GM12878 (cell line): ENCODE measurements around the gene TDRD10. TPM values are rescaled to one million over a fixed set of nuclear protein-coding genes. Genes with fewer than 3 reads are reported as not detected.

Source experiments
- ATAC-seq: fragments of 200-7000 bp; cut with Tn5 transposase; 3 replicates; pipeline ENCODE4 v1.9.1; 2020; ENCODE audit warnings: mild to moderate bottlenecking, moderate library complexity
- BruUV-seq: library from RNA; stranded (reverse); fragments of 400-500 nt; replicated peaks from 2 replicates; lab custom pipeline; 2021; lab: Mats Ljungman, UMichigan
- CTCF ChIA-PET: fragments of 300-600 bp; sonication (Branson Sonifier 250); formaldehyde crosslinking; extraction: SDS; loops from one replicate; lab custom pipeline; 2021; ENCODE audit warnings: inconsistent platforms; lab: Yijun Ruan, JAX
- POLR2A ChIA-PET: fragments of 350-600 bp; formaldehyde crosslinking; extraction: SDS; loops from one replicate; lab custom pipeline; 2021; ENCODE audit warnings: inconsistent platforms; lab: Charles Lee
- RAD21 ChIA-PET: fragments of 300-600 bp; sonication (Branson Sonifier 250); formaldehyde crosslinking; loops from one replicate; lab custom pipeline; 2023; ENCODE audit warnings: antibody characterized with exemption; ENCODE audit not compliant: unreplicated experiment; lab: Charles Lee
- SMC1A ChIA-PET: fragments of 300-600 bp; sonication (Branson Sonifier 250); formaldehyde crosslinking; loops from one replicate; lab custom pipeline; 2023; ENCODE audit not compliant: unreplicated experiment, uncharacterized antibody; lab: Charles Lee
- DNase-seq: peaks from one replicate; pipeline ENCODE4 v3.0.0-alpha.2; 2011; ENCODE audit warnings: low read depth, low spot score
- FAIRE-seq: peaks from 3 replicates; lab custom pipeline; 2011; peaks lifted over from hg19 to GRCh38; lab: Jason Lieb, UNC
- H2AFZ ChIP-seq: 2 replicates; pipeline ENCODE4 v1.6.0; 2011; ENCODE audit warnings: low read depth, low read length, control low read depth; ENCODE audit not compliant: control insufficient read depth
- H3K27ac ChIP-seq: 2 replicates; pipeline ENCODE4 v1.5.1; 2011; ENCODE audit warnings: control low read depth; ENCODE audit not compliant: control insufficient read depth, insufficient read depth
- H3K27me3 ChIP-seq, 2 experiments: replicated peaks in 1 of 2; 2 replicates each; pipeline versions ENCODE4 v1.6.0 to v1.6.1; 2011; ENCODE audit warnings: low read length in 1 of 2; ENCODE audit not compliant: control insufficient read depth in 2 of 2, insufficient read depth in 2 of 2
- H3K36me3 ChIP-seq, 2 experiments: 2 replicates each; pipeline ENCODE4 v1.5.1; 2011; ENCODE audit warnings: low read length in 1 of 2; ENCODE audit not compliant: control insufficient read depth in 2 of 2, insufficient read depth in 2 of 2
- H3K4me1 ChIP-seq: 2 replicates; pipeline ENCODE4 v1.6.1; 2011; ENCODE audit warnings: mild to moderate bottlenecking, low read length, moderate library complexity, mixed read lengths; ENCODE audit not compliant: control insufficient read depth, insufficient read depth
- H3K4me2 ChIP-seq: 2 replicates; pipeline ENCODE4 v1.6.0; 2011; ENCODE audit warnings: control low read depth; ENCODE audit not compliant: control insufficient read depth, insufficient read depth
- H3K4me3 ChIP-seq: fragments of 200-600 bp; sonication (generic); 2 replicates; pipeline ENCODE4 v1.5.1; 2016
- H3K79me2 ChIP-seq: 2 replicates; pipeline ENCODE4 v1.6.0; 2011; ENCODE audit warnings: low read length; ENCODE audit not compliant: control insufficient read depth, insufficient read depth
- H3K9ac ChIP-seq: 2 replicates; pipeline ENCODE4 v1.8.0; 2011; ENCODE audit warnings: low read length, control low read depth, mixed read lengths; ENCODE audit not compliant: control insufficient read depth, insufficient read depth
- H3K9me3 ChIP-seq: replicated peaks from 3 replicates; pipeline ENCODE4 v1.5.1; 2011; ENCODE audit warnings: mild to moderate bottlenecking, low read length; ENCODE audit not compliant: control insufficient read depth, insufficient read depth
- H4K20me1 ChIP-seq: 2 replicates; pipeline ENCODE4 v1.6.0; 2011; ENCODE audit not compliant: control insufficient read depth, insufficient read depth
- ASH2L ChIP-seq: fragments of 300-600, 200-600 bp; sonication (generic); IDR thresholded peaks from 2 replicates; pipeline ENCODE4 v1.6.1; 2017; ENCODE audit warnings: low read depth, mild to moderate bottlenecking, borderline replicate concordance
- BACH1 ChIP-seq: fragments of 450-650 bp; IDR thresholded peaks from 2 replicates; pipeline ENCODE4 v1.6.1; 2017; ENCODE audit warnings: mild to moderate bottlenecking, borderline replicate concordance
- BCLAF1 ChIP-seq: fragments of 450-650 bp; IDR thresholded peaks from 2 replicates; pipeline ENCODE4 v1.6.1; 2017; ENCODE audit warnings: antibody characterized with exemption, mild to moderate bottlenecking, moderate library complexity
- CEBPB ChIP-seq, 2 experiments: fragments of 150-350 bp in 1 of 2; IDR thresholded peaks; 2 replicates each; pipeline ENCODE4 v1.6.1; 2012 to 2014; ENCODE audit warnings: low read depth in 2 of 2, low read length in 2 of 2, borderline replicate concordance in 1 of 2, inconsistent platforms in 1 of 2
- CTCF ChIP-seq, 3 experiments: IDR thresholded peaks in 2 of 3; conservative IDR thresholded peaks in 1 of 3; 2 replicates each; pipeline ENCODE4 v1.5.1; 2011; ENCODE audit warnings: low read depth in 3 of 3, low read length in 3 of 3, mild to moderate bottlenecking in 3 of 3, control low read depth in 2 of 3, moderate library complexity in 2 of 3, inconsistent platforms in 1 of 3, mixed read lengths in 1 of 3; ENCODE audit not compliant: control insufficient read depth in 2 of 3, insufficient read depth in 1 of 3; ENCODE audit errors: extremely low read depth in 1 of 3
- E2F8 ChIP-seq: fragments of 450-650 bp; IDR thresholded peaks from 2 replicates; pipeline ENCODE4 v1.6.1; 2018; ENCODE audit warnings: mild to moderate bottlenecking, low read depth, moderate library complexity; ENCODE audit not compliant: partially characterized antibody
- ESRRA ChIP-seq: IDR thresholded peaks from 2 replicates; pipeline ENCODE4 v1.6.1; 2012; ENCODE audit warnings: mild to moderate bottlenecking, low read length, improper control_type of control experiment
- FOXK2 ChIP-seq: fragments of 450-650 bp; IDR thresholded peaks from 2 replicates; pipeline ENCODE4 v1.6.1; 2017; ENCODE audit warnings: mild to moderate bottlenecking, moderate library complexity
- HDGF ChIP-seq: fragments of 450-650 bp; IDR thresholded peaks from 2 replicates; pipeline ENCODE4 v1.6.1; 2016; ENCODE audit warnings: antibody characterized with exemption
- IKZF2 ChIP-seq, 2 experiments: fragments of 450-650 bp; IDR thresholded peaks; 2 replicates each; pipeline ENCODE4 v1.6.1; 2017; ENCODE audit warnings: mild to moderate bottlenecking in 2 of 2, moderate library complexity in 2 of 2
- KAT2A ChIP-seq: conservative IDR thresholded peaks from 2 replicates; pipeline ENCODE4 v1.6.1; 2011; ENCODE audit warnings: low read depth, low read length; ENCODE audit not compliant: control insufficient read depth
- LARP7 ChIP-seq: fragments of 450-650 bp; IDR thresholded peaks from 2 replicates; pipeline ENCODE4 v1.6.1; 2017; ENCODE audit warnings: mild to moderate bottlenecking
- NFIC ChIP-seq: IDR thresholded peaks from 2 replicates; pipeline ENCODE4 v1.6.1; 2012; ENCODE audit warnings: low read depth, mild to moderate bottlenecking, inconsistent platforms, low read length, moderate library complexity
- NFYB ChIP-seq: IDR thresholded peaks from 2 replicates; pipeline ENCODE4 v1.6.1; 2011; ENCODE audit warnings: low read depth, mild to moderate bottlenecking, low read length, improper control_type of control experiment, moderate library complexity; ENCODE audit not compliant: insufficient read depth
- SMC3 ChIP-seq: IDR thresholded peaks from 2 replicates; pipeline ENCODE4 v1.6.1; 2011; ENCODE audit warnings: low read length, improper control_type of control experiment, borderline replicate concordance
- WGBS: methylation state at CpG from one replicate; pipeline ENCODE4 v1.1.6; 2016; ENCODE audit warnings: low lambda C conversion rate; ENCODE audit not compliant: insufficient replicate concordance, insufficient coverage; ENCODE audit errors: missing lambda C conversion rate; 5-methylcytosine and 5-hydroxymethylcytosine counted together
- in situ Hi-C: fragments of 300-500 bp; cut with MboI; formaldehyde crosslinking; loops from 9 replicates; pipeline ENCODE4 v1.14.3; 2018; ENCODE audit warnings: mixed read lengths
- intact Hi-C: fragments of 100-400 bp; cut with micrococcal nuclease; formaldehyde crosslinking; loops from one replicate; pipeline ENCODE4 v1.14.2; 2022; ENCODE audit not compliant: unreplicated experiment
- polyA plus RNA-seq, 11 experiments: library from polyadenylated mRNA; depleted of rRNA in 4 of 11; unstranded in 6 of 11; stranded (reverse) in 5 of 11; fragments of >200 nt; fragmentation: Nextera tagmentation in 4 of 11; fragmentation: Illumina TruSeq in 1 of 11; extraction: Ambion mirVana in 4 of 11; extraction: Trizol in 1 of 11; gene quantifications; 1 replicate in 1 of 11; 2 replicates in 10 of 11; pipeline versions ENCODE4 v1.2.1 to v1.2.3, GENCODE V29; 2011 to 2016; ENCODE audit warnings: inconsistent platforms in 2 of 11, missing spikeins in 2 of 11, low read depth in 1 of 11
- total RNA-seq, 4 experiments: library from RNA; depleted of rRNA in 3 of 4; stranded (reverse); fragments of >200 nt in 3 of 4; fragmentation: Illumina TruSeq in 1 of 4; extraction: Trizol in 1 of 4; gene quantifications; 2 replicates each; pipeline versions ENCODE4 v1.2.1 to v1.2.3, GENCODE V29; 2013 to 2021

The TDRD10 gene
- total and polyA plus RNA-seq, 10 of the 15 experiments (the other 5 are each of a cell fraction or from before 2014, with no cell fraction given): not detected

GRCh38 chr1:154453574-154454352 is 48.3 kb upstream of the TDRD10 start:
- H3K9me3 ChIP-seq: no peaks in the 10 kb centered on the region
- H3K9ac ChIP-seq: no peak overlapping the region
- no peaks in the 10 kb centered on the region for H4K20me1 ChIP-seq
- 39% methylated on average over 5 of the region's 5 CpGs for WGBS
- H3K27ac ChIP-seq: no peak overlapping the region
- ATAC-seq (no peak; the same call in 1 of the 3 replicates), DNase-seq (no peak), FAIRE-seq (no peak)
- TSS peak; percentile 45 for BruUV-seq
- peaks cover 0 to 3% of the 10 kb centered on the region in 2 experiments; a peak in 1 of 4 replicates for H3K36me3 ChIP-seq
- no peak overlapping the region for H2AFZ ChIP-seq
- ChIA-PET CTCF (interaction anchor here (0.6 to 1.7 kb wide), 7 partner anchors 11 to 101 kb away, joined by 3 to 6 read pairs (median 4); no protein-coding TSS in a partner anchor), RAD21 (interaction anchor here (0.6 to 0.7 kb wide), 3 partner anchors 10 to 14 kb away, joined by 3 to 4 read pairs (median 4); no protein-coding TSS in a partner anchor), POLR2A (interaction anchor here (0.6 kb wide), 2 partner anchors 41 to 280 kb away, joined by 3 to 5 read pairs; no protein-coding TSS in a partner anchor), SMC1A (interaction anchor here (0.7 to 2.1 kb wide), 10 partner anchors 10 to 101 kb away, joined by 3 to 5 read pairs (median 3); partner anchors contain the start of gene IL6R)
- no peak overlapping the region for H3K4me3 ChIP-seq
- no peaks in the 10 kb centered on the region for H3K79me2 ChIP-seq
- no peaks in the 10 kb centered on the region for H3K27me3 ChIP-seq
- H3K4me1 ChIP-seq: peaks cover 11% of the 10 kb centered on the region; the same call in 1 of the 2 replicates
- in situ Hi-C loops (no loop called here), intact Hi-C loops (no loop called here)
- no peak overlapping the region for H3K4me2 ChIP-seq
- no peak for TF ChIP-seq CEBPB (IDR thresholded peaks at IDR 0.05; ENCODE audit: borderline replicate concordance in 1 of 2, low read depth in 2 of 2, low read length in 2 of 2)
- no peak for TF ChIP-seq NFYB
- TF ChIP-seq CTCF (IDR thresholded peaks at IDR 0.05 in 2 of 3, conservative IDR thresholded peaks at IDR 0.05 in 1 of 3; ENCODE audit: control insufficient read depth in 2 of 3, extremely low read depth in 1 of 3, insufficient read depth in 1 of 3, low read depth in 3 of 3, low read length in 3 of 3): no peak
- TF ChIP-seq FOXK2: no peak
- TF ChIP-seq BCLAF1: no peak
- TF ChIP-seq NFIC: no peak
- TF ChIP-seq ASH2L: no peak
- no peak for TF ChIP-seq KAT2A
- TF ChIP-seq SMC3: no peak
- no peak for TF ChIP-seq BACH1
- TF ChIP-seq E2F8: no peak
- no peak for TF ChIP-seq ESRRA
- no peak for TF ChIP-seq HDGF
- TF ChIP-seq LARP7: no peak
- peak; percentile 28 to 36; a peak in 2 of 4 replicates for TF ChIP-seq IKZF2 (IDR thresholded peaks at IDR 0.05)
